Endothelial cell of umbilical vein (primary cell): Measurements from ENCODE around the gene ASB1. TPM values are rescaled to one million over a fixed set of nuclear protein-coding genes. Genes with fewer than 3 reads are reported as not detected.

ENCODE experiments used
- BruUV-seq: library from RNA; stranded (reverse); fragments of 400-500 nt; replicated peaks from 2 replicates; lab custom pipeline; 2021; lab: Mats Ljungman, UMichigan
- CTCF ChIA-PET: fragments of 300-600, 350-600 bp; sonication (Branson Sonifier 250); formaldehyde crosslinking; loops from one replicate; lab custom pipeline; 2021; ENCODE audit warnings: antibody characterized with exemption, inconsistent platforms; lab: Charles Lee
- POLR2A ChIA-PET: fragments of 300-600, 350-600 bp; sonication (Branson Sonifier 250); formaldehyde crosslinking; loops from one replicate; lab custom pipeline; 2021; ENCODE audit warnings: antibody characterized with exemption, inconsistent platforms; lab: Charles Lee
- DNase-seq: peaks from one replicate; pipeline ENCODE4 v3.0.0-alpha.2; 2011; ENCODE audit warnings: low read depth, low spot score
- FAIRE-seq: peaks from 2 replicates; lab custom pipeline; 2011; peaks lifted over from hg19 to GRCh38; lab: Jason Lieb, UNC
- H2AFZ ChIP-seq: 2 replicates; pipeline ENCODE4 v1.6.0; 2012; ENCODE audit warnings: low read depth, low read length, control low read depth, inconsistent platforms
- H3K27ac ChIP-seq: 2 replicates; pipeline ENCODE4 v1.5.1; 2011; ENCODE audit warnings: low read depth, mild to moderate bottlenecking, control low read depth, low read length, moderate library complexity; ENCODE audit not compliant: insufficient read depth
- H3K27me3 ChIP-seq, 2 experiments: 2 replicates each; pipeline versions ENCODE4 v1.6.0 to v1.6.1; 2011; ENCODE audit warnings: low read length in 2 of 2, mixed read lengths in 1 of 2; ENCODE audit not compliant: control insufficient read depth in 2 of 2, insufficient read depth in 2 of 2
- H3K36me3 ChIP-seq, 2 experiments: 2 replicates in 1 of 2; 3 replicates in 1 of 2; pipeline ENCODE4 v1.5.1; 2011; ENCODE audit warnings: low read length in 2 of 2, mild to moderate bottlenecking in 1 of 2, moderate library complexity in 1 of 2; ENCODE audit not compliant: control insufficient read depth in 2 of 2, insufficient read depth in 2 of 2; ENCODE audit errors: extremely low read depth in 1 of 2
- H3K4me1 ChIP-seq: 3 replicates; pipeline ENCODE4 v1.5.1; 2011; ENCODE audit warnings: mild to moderate bottlenecking, low read length; ENCODE audit not compliant: control insufficient read depth, insufficient read depth; ENCODE audit errors: extremely low read depth
- H3K4me2 ChIP-seq: 2 replicates; pipeline ENCODE4 v1.6.1; 2011; ENCODE audit warnings: low read length, control low read depth, mixed read lengths; ENCODE audit not compliant: insufficient read depth
- H3K4me3 ChIP-seq, 3 experiments: fragments of 200-600 bp in 1 of 3; sonication (generic), shearing (Covaris generic) in 1 of 3; replicated peaks in 1 of 3; 2 replicates each; pipeline ENCODE4 v1.5.1; 2011 to 2016; ENCODE audit warnings: control low read depth in 3 of 3, low read length in 3 of 3, mild to moderate bottlenecking in 2 of 3, inconsistent platforms in 1 of 3, low read depth in 1 of 3, moderate library complexity in 1 of 3; ENCODE audit not compliant: insufficient read depth in 1 of 3
- H3K79me2 ChIP-seq: 2 replicates; pipeline ENCODE4 v1.6.0; 2012; ENCODE audit warnings: low read length, inconsistent platforms; ENCODE audit not compliant: control insufficient read depth, insufficient read depth
- H3K9ac ChIP-seq: replicated peaks from 2 replicates; pipeline ENCODE3; 2011; ENCODE audit warnings: low read length, control low read depth; ENCODE audit not compliant: insufficient read depth; ENCODE audit errors: extremely low read depth
- H3K9me1 ChIP-seq: replicated peaks from 3 replicates; pipeline ENCODE4 v1.6.0; 2011; ENCODE audit warnings: mild to moderate bottlenecking, low read length; ENCODE audit not compliant: control insufficient read depth, insufficient read depth; ENCODE audit errors: extremely low read depth
- H3K9me3 ChIP-seq: replicated peaks from 2 replicates; pipeline ENCODE4 v1.5.1; 2012; ENCODE audit warnings: low read length, inconsistent platforms; ENCODE audit not compliant: control insufficient read depth, insufficient read depth
- H4K20me1 ChIP-seq: replicated peaks from 2 replicates; pipeline ENCODE3; 2011; ENCODE audit warnings: mild to moderate bottlenecking, low read length; ENCODE audit not compliant: control insufficient read depth, insufficient read depth; ENCODE audit errors: extremely low read depth
- CTCF ChIP-seq, 2 donors: IDR thresholded peaks; 1 replicate in 1 of 2; 2 replicates in 1 of 2; pipeline ENCODE4 v1.5.1; 2011; ENCODE audit warnings: low read length in 2 of 2, mild to moderate bottlenecking in 2 of 2, moderate library complexity in 2 of 2, control low read depth in 1 of 2, inconsistent platforms in 1 of 2, low read depth in 1 of 2; ENCODE audit not compliant: insufficient read depth in 1 of 2; ENCODE audit errors: extremely low read depth in 1 of 2
- EZH2 ChIP-seq: IDR thresholded peaks from 2 replicates; pipeline ENCODE4 v1.6.1; 2012; ENCODE audit warnings: borderline replicate concordance, low read depth, mild to moderate bottlenecking, moderate library complexity, low read length, inconsistent platforms; ENCODE audit not compliant: severe bottlenecking
- FOS ChIP-seq: IDR thresholded peaks from 2 replicates; pipeline ENCODE4 v1.6.1; 2011; ENCODE audit warnings: mild to moderate bottlenecking, low read length, moderate library complexity, borderline replicate concordance; ENCODE audit not compliant: insufficient read depth
- GATA2 ChIP-seq: IDR thresholded peaks from 2 replicates; pipeline ENCODE4 v1.7.0; 2011; ENCODE audit warnings: low read depth, mild to moderate bottlenecking, moderate library complexity, mixed read lengths, low read length; ENCODE audit not compliant: insufficient read length, insufficient read depth
- MYC ChIP-seq: IDR thresholded peaks from one replicate; pipeline ENCODE4 v1.6.1; 2011; ENCODE audit warnings: mild to moderate bottlenecking, low read depth, low read length
- POLR2A ChIP-seq: IDR thresholded peaks from 2 replicates; pipeline ENCODE4 v1.6.1; 2012; ENCODE audit warnings: low read depth, mild to moderate bottlenecking, control low read depth, low read length
- POLR2AphosphoS5 ChIP-seq: IDR thresholded peaks from 2 replicates; pipeline ENCODE4 v1.6.1; 2012; ENCODE audit warnings: low read depth, mild to moderate bottlenecking, control low read depth, low read length, moderate library complexity; ENCODE audit not compliant: insufficient read depth
- dilution Hi-C: fragments of 300-500 bp; cut with MboI; formaldehyde crosslinking; loops from one replicate; pipeline ENCODE4 v1.15.0; 2019; ENCODE audit warnings: low sequenced_read_pairs; ENCODE audit not compliant: extremely low pct_ligation_motif_present
- intact Hi-C: fragments of 100-400 bp; cut with micrococcal nuclease; formaldehyde crosslinking; loops from one replicate; pipeline ENCODE4 v1.10.0; 2022
- polyA plus RNA-seq, 4 experiments: library from polyadenylated mRNA; depleted of rRNA in 3 of 4; stranded (reverse) in 3 of 4; unstranded in 1 of 4; fragments of >200 nt; gene quantifications; 2 replicates each; pipeline versions ENCODE4 v1.2.1 to v1.2.3, GENCODE V29; 2011 to 2012; ENCODE audit warnings: missing spikeins in 1 of 4
- total RNA-seq: library from RNA; stranded (reverse); gene quantifications from 2 replicates; pipeline ENCODE4 v1.2.3, GENCODE V29; 2021
- TF ChIP-seq, protein P1 (sequence below): IDR thresholded peaks from 2 replicates; pipeline ENCODE4 v1.6.1; 2011; ENCODE audit not compliant: insufficient read depth, insufficient read length

ASB1 gene
- total and polyA plus RNA-seq, 2 donors (not counting 3 experiments of a cell fraction or from before 2014, with no cell fraction given), result 12.3 to 16.2 TPM

GRCh38 chr2:238398577-238398976, 28.1 kb upstream of the ASB1 start:
- intact Hi-C loops, result no loop called here
- ChIA-PET CTCF (no interaction called here), POLR2A (no interaction called here)
- Histone ChIP-seq H3K4me3 (no peak overlapping the region), H3K9me1 (no peaks in the 10 kb centered on the region), H3K9ac (no peak overlapping the region), H3K79me2 (no peaks in the 10 kb centered on the region), H2AFZ (no peak overlapping the region), H3K9me3 (no peaks in the 10 kb centered on the region), H3K4me1 (no peaks in the 10 kb centered on the region), H3K27ac (no peak overlapping the region), H3K4me2 (no peak overlapping the region), H3K27me3 (no peaks in the 10 kb centered on the region), H4K20me1 (no peaks in the 10 kb centered on the region), H3K36me3 (peaks cover 0 to 2% of the 10 kb centered on the region in 2 experiments)
- no peak for FAIRE-seq
- dilution Hi-C loops, result no loop called here
- BruUV-seq, result no TSS peak
- TF ChIP-seq EZH2, result no peak
- no peak for TF ChIP-seq FOS
- TF ChIP-seq, protein P1, sequence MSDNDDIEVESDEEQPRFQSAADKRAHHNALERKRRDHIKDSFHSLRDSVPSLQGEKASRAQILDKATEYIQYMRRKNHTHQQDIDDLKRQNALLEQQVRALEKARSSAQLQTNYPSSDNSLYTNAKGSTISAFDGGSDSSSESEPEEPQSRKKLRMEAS, result no peak
- no peak for TF ChIP-seq MYC
- TF ChIP-seq POLR2AphosphoS5, result no peak
- TF ChIP-seq POLR2A, result no peak
- no peak for TF ChIP-seq GATA2
- no peak for TF ChIP-seq CTCF (IDR thresholded peaks at IDR 0.05; ENCODE audit: extremely low read depth in 1 of 2, insufficient read depth in 1 of 2, low read depth in 1 of 2, low read length in 2 of 2)
- no peak for DNase-seq
